ENCODE results near the gene EVC. TPM values are rescaled to one million over a fixed set of nuclear protein-coding genes. Genes with fewer than 3 reads are reported as not detected.

The EVC gene
- total RNA-seq, 4 donors from 2014 or later: 8.3 to 37.0 (median 19.3) TPM

DNA sequence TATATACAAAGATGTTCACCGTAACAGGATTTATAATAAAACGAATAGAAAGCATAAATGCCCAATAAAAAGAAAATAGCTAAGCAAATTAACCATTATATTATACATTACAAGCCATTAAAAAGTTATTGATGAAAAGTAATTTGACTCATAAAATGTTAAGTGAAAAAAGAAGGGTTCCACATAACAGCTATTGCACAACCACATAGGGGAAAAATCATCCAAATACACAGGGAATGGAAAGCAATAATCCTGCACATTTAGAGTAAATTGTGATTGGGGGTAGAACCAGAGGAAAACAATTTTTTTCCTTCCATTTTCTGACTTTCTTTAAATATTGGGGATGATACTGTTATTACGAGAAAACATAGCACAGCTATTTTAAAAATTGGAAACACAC lies 143.9 kb downstream of the EVC start:
- TF ChIP-seq, protein P1, sequence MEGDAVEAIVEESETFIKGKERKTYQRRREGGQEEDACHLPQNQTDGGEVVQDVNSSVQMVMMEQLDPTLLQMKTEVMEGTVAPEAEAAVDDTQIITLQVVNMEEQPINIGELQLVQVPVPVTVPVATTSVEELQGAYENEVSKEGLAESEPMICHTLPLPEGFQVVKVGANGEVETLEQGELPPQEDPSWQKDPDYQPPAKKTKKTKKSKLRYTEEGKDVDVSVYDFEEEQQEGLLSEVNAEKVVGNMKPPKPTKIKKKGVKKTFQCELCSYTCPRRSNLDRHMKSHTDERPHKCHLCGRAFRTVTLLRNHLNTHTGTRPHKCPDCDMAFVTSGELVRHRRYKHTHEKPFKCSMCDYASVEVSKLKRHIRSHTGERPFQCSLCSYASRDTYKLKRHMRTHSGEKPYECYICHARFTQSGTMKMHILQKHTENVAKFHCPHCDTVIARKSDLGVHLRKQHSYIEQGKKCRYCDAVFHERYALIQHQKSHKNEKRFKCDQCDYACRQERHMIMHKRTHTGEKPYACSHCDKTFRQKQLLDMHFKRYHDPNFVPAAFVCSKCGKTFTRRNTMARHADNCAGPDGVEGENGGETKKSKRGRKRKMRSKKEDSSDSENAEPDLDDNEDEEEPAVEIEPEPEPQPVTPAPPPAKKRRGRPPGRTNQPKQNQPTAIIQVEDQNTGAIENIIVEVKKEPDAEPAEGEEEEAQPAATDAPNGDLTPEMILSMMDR (IDR thresholded peaks at IDR 0.05; ENCODE audit: low read depth): no peak

DNA sequence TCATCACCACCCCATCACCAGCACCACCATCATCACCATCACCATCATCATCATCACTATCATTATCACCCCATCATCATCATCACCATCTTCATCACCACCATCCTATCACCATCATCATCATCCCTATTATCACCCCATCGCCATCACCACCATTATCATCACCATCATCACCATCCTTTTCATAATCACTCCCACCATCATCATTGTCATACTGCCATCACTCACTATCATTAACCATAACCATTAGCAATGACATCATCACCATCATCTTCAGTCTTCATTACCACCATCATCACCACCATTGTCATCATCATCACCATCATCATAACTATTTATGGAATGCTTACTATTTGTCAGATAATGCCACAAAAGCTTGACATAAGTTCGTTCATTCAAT lies 146.2 kb downstream of the EVC start:
- TF ChIP-seq, protein P1 (IDR thresholded peaks at IDR 0.05; ENCODE audit: low read depth): no peak

DNA sequence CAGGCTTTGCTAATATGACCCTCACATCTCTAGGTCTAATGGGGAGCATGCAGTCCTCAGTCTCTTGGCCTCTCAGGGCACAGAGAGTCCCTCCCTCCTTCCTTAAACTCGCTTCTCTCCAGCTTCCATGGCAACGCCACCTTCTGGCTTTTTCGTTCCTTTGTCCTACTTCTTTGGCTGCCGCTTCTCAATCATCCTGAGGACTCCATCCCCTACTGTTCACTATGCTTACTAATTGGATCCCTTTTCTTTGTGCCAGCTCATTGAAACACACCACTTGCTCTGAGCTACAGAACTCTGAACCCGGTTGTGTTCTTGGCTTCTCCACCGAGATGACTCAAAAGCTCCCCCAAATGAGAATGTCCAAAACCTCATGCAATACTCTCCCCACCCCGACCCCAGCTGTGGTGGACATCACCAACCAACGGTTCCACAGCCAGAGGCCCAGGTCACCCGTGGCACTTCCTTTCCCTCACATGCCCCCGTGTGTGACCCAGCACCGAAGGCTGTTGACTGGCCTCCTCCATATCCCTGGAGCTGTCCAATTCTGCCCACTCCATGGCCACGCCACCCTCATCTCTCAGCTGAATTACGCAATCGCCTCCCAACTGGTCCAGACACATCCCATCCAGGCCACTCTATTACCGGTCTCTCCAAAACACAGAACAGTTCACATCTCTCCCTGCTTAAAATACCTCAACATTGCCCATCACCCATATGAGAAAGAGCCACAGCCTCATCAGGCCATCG lies 147.2 kb downstream of the EVC start:
- TF ChIP-seq, protein P1 (IDR thresholded peaks at IDR 0.05; ENCODE audit: low read depth): no peak

DNA sequence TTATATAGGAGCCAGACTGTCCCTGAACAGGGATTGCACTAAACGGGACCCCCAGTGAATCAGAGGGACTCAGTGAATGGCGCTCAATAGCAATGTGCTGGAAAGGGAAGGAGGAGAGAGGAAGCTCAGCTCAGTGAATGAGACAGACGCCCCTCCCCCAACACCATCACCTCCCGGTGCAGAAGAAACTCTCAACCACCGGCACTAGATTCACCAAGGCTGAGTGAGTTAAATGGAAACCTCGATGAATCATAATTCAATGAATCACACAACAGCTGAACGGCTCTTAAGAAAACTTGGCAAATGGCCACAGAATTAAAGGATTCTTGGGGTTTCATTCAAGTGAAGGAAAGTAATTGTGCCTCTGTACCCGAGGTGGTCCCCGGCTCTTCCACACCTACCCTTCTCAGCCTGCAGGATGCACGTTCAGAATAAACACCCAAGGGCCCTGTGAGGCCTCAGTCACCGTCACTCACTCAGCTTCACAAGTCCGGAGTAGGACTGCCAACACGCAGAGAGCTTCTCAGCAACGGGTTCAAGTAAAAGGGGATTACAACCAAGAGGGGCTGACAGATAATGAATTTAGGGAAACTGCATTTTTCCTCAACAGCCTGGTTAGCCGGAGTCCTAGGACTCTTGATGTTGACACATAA lies 152.6 kb downstream of the EVC start:
- TF ChIP-seq, protein P1 (IDR thresholded peaks at IDR 0.05; ENCODE audit: low read depth): no peak

Other genes with a start within 250 kb of the EVC start
- 10 to 100 TPM in 3 of 4 donors, 1 to 10 TPM in 1; 8.2 to 23.1 (median 13.7) TPM for gene EVC2, start 2.6 kb upstream of the EVC start, total RNA-seq
- not detected for gene CRMP1, start 181.9 kb downstream of the EVC start, total RNA-seq

All from subcutaneous adipose tissue (tissue), 4 donors.